Measurements from ENCODE around the gene MAD1L1. TPM values are rescaled to one million over a fixed set of nuclear protein-coding genes. Genes with fewer than 3 reads are reported as not detected.
A peak's percentile ranks its signal among the peaks of the same experiment; 100 is the strongest.

The MAD1L1 gene
- total RNA-seq, 1 donor from 2014 or later: 57.6 TPM

- peaks cover 3% of the 10 kb centered on the region for H3K4me1 Mint-ChIP-seq (ENCODE audit: low read depth, unreplicated experiment)
- H3K9me3 Mint-ChIP-seq (ENCODE audit: unreplicated experiment): peaks cover 8% of the 10 kb centered on the region
- H3K27ac Mint-ChIP-seq (ENCODE audit: unreplicated experiment): no peak overlapping the region
- H3K36me3 Mint-ChIP-seq (ENCODE audit: unreplicated experiment): no peaks in the 10 kb centered on the region
- no peak for TF ChIP-seq CTCF (IDR thresholded peaks at IDR 0.05; ENCODE audit: partially characterized antibody, unreplicated experiment)
- peaks cover 5% of the 10 kb centered on the region for H3K27me3 Mint-ChIP-seq (ENCODE audit: unreplicated experiment)
- no peak for DNase-seq
- no peak overlapping the region for H3K4me3 Mint-ChIP-seq (ENCODE audit: unreplicated experiment)
Measured at GRCh38 chr7:1906988-1907745, 325.6 kb downstream of the MAD1L1 start.

GRCh38 chr7:1906087-1906830 is 326.5 kb downstream of the MAD1L1 start:
- Mint-ChIP-seq H3K4me3 (ENCODE audit: unreplicated experiment) (no peak overlapping the region), H3K27ac (ENCODE audit: unreplicated experiment) (no peak overlapping the region), H3K36me3 (ENCODE audit: unreplicated experiment) (no peaks in the 10 kb centered on the region), H3K4me1 (ENCODE audit: low read depth, unreplicated experiment) (peaks cover 2% of the 10 kb centered on the region), H3K9me3 (ENCODE audit: unreplicated experiment) (peaks cover 7% of the 10 kb centered on the region), H3K27me3 (ENCODE audit: unreplicated experiment) (peaks cover 5% of the 10 kb centered on the region)
- TF ChIP-seq CTCF (IDR thresholded peaks at IDR 0.05; ENCODE audit: partially characterized antibody, unreplicated experiment): no peak
- no peak for DNase-seq

- H3K9me3 Mint-ChIP-seq (ENCODE audit: unreplicated experiment): peaks cover 7% of the 10 kb centered on the region
- no peak overlapping the region for H3K4me3 Mint-ChIP-seq (ENCODE audit: unreplicated experiment)
- peaks cover 2% of the 10 kb centered on the region for H3K4me1 Mint-ChIP-seq (ENCODE audit: low read depth, unreplicated experiment)
- peaks cover 5% of the 10 kb centered on the region for H3K27me3 Mint-ChIP-seq (ENCODE audit: unreplicated experiment)
- no peaks in the 10 kb centered on the region for H3K36me3 Mint-ChIP-seq (ENCODE audit: unreplicated experiment)
- TF ChIP-seq CTCF (IDR thresholded peaks at IDR 0.05; ENCODE audit: partially characterized antibody, unreplicated experiment): no peak
- peak; percentile 14 for DNase-seq
- H3K27ac Mint-ChIP-seq (ENCODE audit: unreplicated experiment): no peak overlapping the region
Measured at GRCh38 chr7:1902231-1902855, 330.4 kb downstream of the MAD1L1 start.

GRCh38 chr7:1901431-1902210 is 331.1 kb downstream of the MAD1L1 start:
- peaks cover 5% of the 10 kb centered on the region for H3K27me3 Mint-ChIP-seq (ENCODE audit: unreplicated experiment)
- peaks cover 2% of the 10 kb centered on the region for H3K4me1 Mint-ChIP-seq (ENCODE audit: low read depth, unreplicated experiment)

More at GRCh38 chr7:1901431-1902210, 331.1 kb downstream of the MAD1L1 start:
- peak; percentile 11 for DNase-seq
- Mint-ChIP-seq H3K27ac (ENCODE audit: unreplicated experiment) (no peak overlapping the region), H3K9me3 (ENCODE audit: unreplicated experiment) (peaks cover 5% of the 10 kb centered on the region), H3K36me3 (ENCODE audit: unreplicated experiment) (peaks cover 4% of the 10 kb centered on the region), H3K4me3 (ENCODE audit: unreplicated experiment) (no peak overlapping the region)
- no peak for TF ChIP-seq CTCF (IDR thresholded peaks at IDR 0.05; ENCODE audit: partially characterized antibody, unreplicated experiment)
